H1 (cell line): ENCODE data around the gene LSM5. TPM values are rescaled to one million over a fixed set of nuclear protein-coding genes. Genes with fewer than 3 reads are reported as not detected.

Experiments used
- CTCF ChIA-PET: fragments of 300-600 bp; sonication (Branson Sonifier 250); formaldehyde crosslinking; loops from one replicate; lab custom pipeline; 2021; ENCODE audit not compliant: partially characterized antibody; lab: Charles Lee
- POLR2A ChIA-PET: fragments of 300-600 bp; sonication (Branson Sonifier 250); formaldehyde crosslinking; loops from one replicate; lab custom pipeline; 2021; ENCODE audit warnings: inconsistent platforms; ENCODE audit not compliant: partially characterized antibody; lab: Charles Lee
- DNase-seq, 2 experiments: peaks; one replicate each; pipeline versions ENCODE4 v3.0.0 to v3.0.0-alpha.2; 2010 to 2022; ENCODE audit warnings: low spot score in 2 of 2, low read depth in 1 of 2, mixed read lengths in 1 of 2
- FAIRE-seq: peaks from 2 replicates; lab custom pipeline; 2011; peaks lifted over from hg19 to GRCh38; lab: Jason Lieb, UNC
- H2AFZ ChIP-seq: 2 replicates; pipeline ENCODE4 v1.8.1; 2012; ENCODE audit warnings: low read length, inconsistent platforms
- H2AK5ac ChIP-seq: 2 replicates; pipeline ENCODE4 v1.6.1; 2013; ENCODE audit warnings: low read depth, low read length
- H2BK120ac ChIP-seq: replicated peaks from 2 replicates; pipeline ENCODE3; 2013; ENCODE audit warnings: low read depth, low read length, inconsistent platforms
- H2BK12ac ChIP-seq: 2 replicates; pipeline ENCODE4 v1.6.1; 2013; ENCODE audit warnings: low read depth, low read length
- H2BK15ac ChIP-seq: 2 replicates; pipeline ENCODE4 v1.6.1; 2013; ENCODE audit warnings: low read length
- H2BK20ac ChIP-seq: 2 replicates; pipeline ENCODE4 v1.6.1; 2013; ENCODE audit warnings: low read length
- H2BK5ac ChIP-seq: 2 replicates; pipeline ENCODE4 v1.6.1; 2013; ENCODE audit warnings: low read depth, low read length
- H3K14ac ChIP-seq: 2 replicates; pipeline ENCODE4 v1.6.1; 2013; ENCODE audit warnings: inconsistent platforms; ENCODE audit not compliant: insufficient read length
- H3K18ac ChIP-seq: 2 replicates; pipeline ENCODE4 v1.6.1; 2013; ENCODE audit warnings: low read length; ENCODE audit errors: extremely low read depth
- H3K23ac ChIP-seq: 2 replicates; pipeline ENCODE4 v1.6.1; 2013; ENCODE audit warnings: inconsistent platforms; ENCODE audit not compliant: insufficient read length
- H3K23me2 ChIP-seq: 2 replicates; pipeline ENCODE4 v1.6.1; 2013; ENCODE audit warnings: low read depth, low read length
- H3K27ac ChIP-seq: 2 replicates; pipeline ENCODE4 v1.6.1; 2011; ENCODE audit warnings: low read depth, low read length, inconsistent platforms
- H3K27me3 ChIP-seq, 4 experiments: replicated peaks in 1 of 4; 1 replicate in 1 of 4; 2 replicates in 3 of 4; pipeline versions ENCODE4 v1.6.1 to v1.8.1; 2011 to 2013; ENCODE audit warnings: low read length in 3 of 4, mild to moderate bottlenecking in 3 of 4, inconsistent platforms in 2 of 4, mixed read lengths in 2 of 4, moderate library complexity in 1 of 4; ENCODE audit not compliant: control insufficient read depth in 3 of 4, insufficient read depth in 3 of 4; ENCODE audit errors: extremely low read depth in 1 of 4
- H3K36me3 ChIP-seq, 4 experiments: 2 replicates each; pipeline versions ENCODE4 v1.6.1 to v1.8.1; 2011 to 2013; ENCODE audit warnings: mild to moderate bottlenecking in 4 of 4, low read length in 3 of 4, moderate library complexity in 2 of 4, control low read depth in 1 of 4, inconsistent platforms in 1 of 4; ENCODE audit not compliant: insufficient read depth in 4 of 4, control insufficient read depth in 2 of 4
- H3K4ac ChIP-seq: replicated peaks from 2 replicates; pipeline ENCODE3; 2013; ENCODE audit warnings: low read length, low read depth, mixed read lengths, inconsistent platforms; ENCODE audit not compliant: insufficient read length
- H3K4me1 ChIP-seq, 4 experiments: replicated peaks in 1 of 4; 1 replicate in 1 of 4; 2 replicates in 3 of 4; pipeline versions ENCODE4 v1.6.1 to v1.8.1; 2011 to 2013; ENCODE audit warnings: low read length in 3 of 4, inconsistent platforms in 2 of 4, mixed read lengths in 1 of 4; ENCODE audit not compliant: insufficient read depth in 4 of 4, control insufficient read depth in 3 of 4
- H3K4me2 ChIP-seq, 2 experiments: 2 replicates each; pipeline versions ENCODE4 v1.6.1 to v1.8.1; 2011 to 2013; ENCODE audit warnings: low read depth in 2 of 2, low read length in 2 of 2, control low read depth in 1 of 2, inconsistent platforms in 1 of 2, mild to moderate bottlenecking in 1 of 2; ENCODE audit not compliant: insufficient read depth in 1 of 2
- H3K4me3 ChIP-seq, 4 experiments: fragments of 200-600, 300-600 bp in 1 of 4; sonication (generic), shearing (Covaris generic), sonication (Bioruptor Twin) in 1 of 4; 2 replicates each; pipeline versions ENCODE4 v1.5.1 to v1.8.1; 2011 to 2016; ENCODE audit warnings: low read length in 4 of 4, low read depth in 3 of 4, control low read depth in 2 of 4, inconsistent platforms in 2 of 4, mild to moderate bottlenecking in 2 of 4, mixed read lengths in 1 of 4, moderate library complexity in 1 of 4; ENCODE audit not compliant: insufficient read depth in 2 of 4; ENCODE audit errors: extremely low read depth in 1 of 4
- H3K56ac ChIP-seq: replicated peaks from 2 replicates; pipeline ENCODE3; 2013; ENCODE audit warnings: low read depth, mild to moderate bottlenecking, mixed read lengths, low read length, inconsistent platforms; ENCODE audit not compliant: insufficient read length
- H3K79me1 ChIP-seq: 2 replicates; pipeline ENCODE4 v1.6.1; 2013; ENCODE audit warnings: low read depth, low read length, control low read depth
- H3K79me2 ChIP-seq, 2 experiments: 2 replicates each; pipeline versions ENCODE4 v1.6.1 to v1.8.1; 2012 to 2013; ENCODE audit warnings: low read length in 2 of 2, mild to moderate bottlenecking in 2 of 2, inconsistent platforms in 1 of 2; ENCODE audit not compliant: insufficient read depth in 2 of 2, control insufficient read depth in 1 of 2
- H3K9ac ChIP-seq, 4 experiments: replicated peaks in 1 of 4; 1 replicate in 1 of 4; 2 replicates in 3 of 4; pipeline versions ENCODE4 v1.6.1 to v1.8.1; 2011 to 2013; ENCODE audit warnings: low read depth in 3 of 4, low read length in 3 of 4, control low read depth in 2 of 4, mild to moderate bottlenecking in 2 of 4, moderate library complexity in 2 of 4, inconsistent platforms in 1 of 4; ENCODE audit errors: extremely low read depth in 1 of 4
- H3K9me3 ChIP-seq, 2 experiments: 2 replicates each; pipeline versions ENCODE4 v1.6.1 to v1.8.1; 2012 to 2013; ENCODE audit warnings: mild to moderate bottlenecking in 2 of 2, moderate library complexity in 2 of 2, control low read depth in 1 of 2, inconsistent platforms in 1 of 2, low read depth in 1 of 2, low read length in 1 of 2, mixed read lengths in 1 of 2; ENCODE audit not compliant: insufficient read depth in 2 of 2
- H4K20me1 ChIP-seq, 2 experiments: replicated peaks in 1 of 2; 2 replicates each; pipeline versions ENCODE3 to v1.8.1; 2011 to 2013; ENCODE audit warnings: inconsistent platforms in 2 of 2, low read length in 2 of 2, mild to moderate bottlenecking in 1 of 2; ENCODE audit not compliant: insufficient read depth in 2 of 2, control insufficient read depth in 1 of 2
- H4K5ac ChIP-seq: 2 replicates; pipeline ENCODE4 v1.6.1; 2013; ENCODE audit warnings: low read length, low read depth, mixed read lengths, inconsistent platforms; ENCODE audit not compliant: insufficient read length
- H4K8ac ChIP-seq: 2 replicates; pipeline ENCODE4 v1.8.0; 2013; ENCODE audit warnings: mild to moderate bottlenecking, moderate library complexity, low read length, inconsistent platforms; ENCODE audit not compliant: insufficient read depth; ENCODE audit errors: extremely low read depth
- H4K91ac ChIP-seq: replicated peaks from 2 replicates; pipeline ENCODE3; 2013; ENCODE audit warnings: low read length, mixed read lengths, inconsistent platforms; ENCODE audit not compliant: insufficient read length
- BCL11A ChIP-seq, 2 experiments: IDR thresholded peaks; one replicate each; pipeline ENCODE4 v1.6.1; 2011; ENCODE audit warnings: low read depth in 2 of 2, low read length in 2 of 2, mild to moderate bottlenecking in 2 of 2
- CTBP2 ChIP-seq: IDR thresholded peaks from 2 replicates; pipeline ENCODE4 v1.7.0; 2011; ENCODE audit warnings: borderline replicate concordance, mild to moderate bottlenecking, moderate library complexity, mixed read lengths, low read length; ENCODE audit not compliant: insufficient read depth, insufficient read length
- JUND ChIP-seq: IDR thresholded peaks from 2 replicates; pipeline ENCODE4 v1.6.1; 2011; ENCODE audit warnings: mild to moderate bottlenecking, improper control_type of control experiment, low read length
- KDM4A ChIP-seq: IDR thresholded peaks from one replicate; pipeline ENCODE4 v1.7.1; 2012; ENCODE audit warnings: low read depth, mild to moderate bottlenecking, moderate library complexity, low read length, inconsistent platforms; ENCODE audit not compliant: severe bottlenecking
- PHF8 ChIP-seq: fragments of 200-600 bp; sonication (generic); conservative IDR thresholded peaks from 2 replicates; pipeline ENCODE4 v1.7.1; 2012; ENCODE audit warnings: low read depth, mild to moderate bottlenecking, inconsistent platforms, low read length, moderate library complexity
- POLR2A ChIP-seq, 2 experiments: IDR thresholded peaks; 1 replicate in 1 of 2; 2 replicates in 1 of 2; pipeline ENCODE4 v1.6.1; 2011; ENCODE audit warnings: low read depth in 2 of 2, low read length in 2 of 2, mild to moderate bottlenecking in 2 of 2; ENCODE audit errors: control extremely low read depth in 1 of 2
- POLR2AphosphoS5 ChIP-seq: IDR thresholded peaks from 2 replicates; pipeline ENCODE4 v1.6.1; 2011; ENCODE audit warnings: low read depth, low read length
- TAF1 ChIP-seq: IDR thresholded peaks from 2 replicates; pipeline ENCODE4 v1.6.1; 2011; ENCODE audit warnings: mild to moderate bottlenecking, low read depth, low read length
- TBP ChIP-seq: IDR thresholded peaks from 2 replicates; pipeline ENCODE4 v1.6.1; 2011; ENCODE audit warnings: low read depth, low read length, improper control_type of control experiment
- WGBS, 2 experiments: shearing (Covaris generic) in 1 of 2; methylation state at CpG; one replicate each; pipeline versions ENCODE4 v1.1.6 to v1.1.7; 2013 to 2015; ENCODE audit warnings: low lambda C conversion rate in 2 of 2, mixed read lengths in 2 of 2, inconsistent platforms in 1 of 2, low coverage in 1 of 2, missing lambda C conversion rate in 1 of 2; ENCODE audit not compliant: insufficient replicate concordance in 2 of 2, insufficient coverage in 1 of 2, insufficient read length in 1 of 2; ENCODE audit errors: extremely low coverage in 1 of 2, missing lambda C conversion rate in 1 of 2; 5-methylcytosine and 5-hydroxymethylcytosine counted together
- polyA plus RNA-seq, 7 experiments: library from polyadenylated mRNA; depleted of rRNA in 3 of 7; stranded (reverse) in 5 of 7; unstranded in 2 of 7; fragments of >200 nt in 5 of 7; fragments of 200-250 nt in 2 of 7; gene quantifications; 1 replicate in 5 of 7; 2 replicates in 1 of 7; 4 replicates in 1 of 7; pipeline versions ENCODE4 v1.2.1 to v1.2.3, GENCODE V29; 2011 to 2013; ENCODE audit warnings: missing spikeins in 2 of 7, mixed read lengths in 2 of 7
- total RNA-seq: library from RNA; stranded (reverse); fragmentation: NEBNext Ultra II Directional; extraction: Animal tissue kit (Norgen Biotek cat#: 25700); gene quantifications from 2 replicates; pipeline ENCODE4 v1.2.1, GENCODE V29; 2021

The LSM5 gene
- total and polyA plus RNA-seq, 2 of the 8 experiments (the other 6 are each of a cell fraction or from before 2014, with no cell fraction given) = 58.9 to 103 TPM

GRCh38 chr7:32494946-32495297, 4.7 kb upstream of the LSM5 start:
- no peak overlapping the region for H4K8ac ChIP-seq
- H4K91ac ChIP-seq = no peak overlapping the region
- WGBS, 2 experiments = 11% methylated on average over 6 of the region's 14 CpGs; no CpG with 5 or more reads in 1 of the 2 experiments
- H3K9ac ChIP-seq = peak overlapping the region in 3 of 4 experiments; percentile 73 to 79 (median 74); a peak in 6 of 7 replicates
- H3K18ac ChIP-seq = no peak overlapping the region
- H3K4ac ChIP-seq = no peak overlapping the region
- peak overlapping the region; percentile 68 to 86 (median 78) for H3K4me3 ChIP-seq
- no peak overlapping the region for H4K5ac ChIP-seq
- H3K4me2 ChIP-seq = peak overlapping the region; percentile 63 to 70
- FAIRE-seq (no peak), DNase-seq (no peak)
- ChIA-PET POLR2A (interaction anchor here (0.5 to 2.4 kb wide), 15 partner anchors 10 to 112 kb away, joined by 3 to 15 read pairs (median 4); no protein-coding TSS in a partner anchor), CTCF (no interaction called here)
- H2BK12ac ChIP-seq = no peak overlapping the region
- H3K4me1 ChIP-seq = peaks cover 0 to 6% (median 0%) of the 10 kb centered on the region in 4 experiments; a peak in 2 of 7 replicates
- no peak overlapping the region for H2AK5ac ChIP-seq
- peaks cover 11 to 47% of the 10 kb centered on the region in 2 experiments for H3K79me2 ChIP-seq
- no peaks in the 10 kb centered on the region for H3K79me1 ChIP-seq
- H3K9me3 ChIP-seq = no peaks in the 10 kb centered on the region
- H3K56ac ChIP-seq = no peak overlapping the region
- H2AFZ ChIP-seq = peak overlapping the region; percentile 34; the same call in 1 of the 2 replicates
- H3K27me3 ChIP-seq = no peaks in the 10 kb centered on the region
- 0 out of 2 replicates have a peak overlapping the region, but pooled peaks have one; percentile 65 for H3K27ac ChIP-seq
- H2BK20ac ChIP-seq = no peak overlapping the region
- H4K20me1 ChIP-seq = no peaks in the 10 kb centered on the region
- peak overlapping the region; percentile 77; the same call in 1 of the 2 replicates for H2BK5ac ChIP-seq
- no peak overlapping the region for H2BK15ac ChIP-seq
- peaks cover 0 to 4% (median 0%) of the 10 kb centered on the region in 4 experiments; a peak in 1 of 8 replicates for H3K36me3 ChIP-seq
- no peak overlapping the region for H2BK120ac ChIP-seq
- no peak overlapping the region for H3K23ac ChIP-seq
- H3K14ac ChIP-seq = no peak overlapping the region
- TF ChIP-seq CTBP2 (no peak), JUND (no peak), PHF8 (peak; percentile 46), POLR2A (IDR thresholded peaks at IDR 0.05; ENCODE audit: control extremely low read depth in 1 of 2, low read depth in 2 of 2, low read length in 2 of 2) (peak; percentile 90 to 97), KDM4A (peak; percentile 6), POLR2AphosphoS5 (peak; percentile 95), TAF1 (peak; percentile 79), BCL11A (IDR thresholded peaks at IDR 0.05; ENCODE audit: low read depth in 2 of 2, low read length in 2 of 2) (no peak), TBP (peak; percentile 40; the same call in 1 of the 2 replicates)
- no peaks in the 10 kb centered on the region for H3K23me2 ChIP-seq
